HepG2 (cell line): ENCODE results near the gene ZMYND8. TPM values are rescaled to one million over a fixed set of nuclear protein-coding genes. Genes with fewer than 3 reads are reported as not detected.

ENCODE experiments used
- ATAC-seq: fragments of 200-7000 bp; cut with Tn5 transposase; 3 replicates; pipeline ENCODE4 v1.9.1; 2020; ENCODE audit warnings: mild to moderate bottlenecking, moderate library complexity
- BruUV-seq: library from RNA; stranded (reverse); fragments of 400-500 nt; replicated peaks from 2 replicates; lab custom pipeline; 2021; lab: Mats Ljungman, UMichigan
- CTCF ChIA-PET: fragments of 300-600 bp; formaldehyde crosslinking; extraction: SDS; loops from one replicate; lab custom pipeline; 2021; ENCODE audit warnings: low total read pairs, inconsistent platforms, low intra/inter-chr PET ratio; lab: Yijun Ruan, JAX
- POLR2A ChIA-PET: fragments of 350-600 bp; sonication (Branson Sonifier 250); formaldehyde crosslinking; loops from one replicate; lab custom pipeline; 2020; ENCODE audit warnings: antibody characterized with exemption, inconsistent platforms; lab: Yijun Ruan, JAX
- DNase-seq: peaks from one replicate; pipeline ENCODE4 v3.0.0-alpha.2; 2015; ENCODE audit warnings: low spot score
- FAIRE-seq: peaks from 3 replicates; lab custom pipeline; 2011; peaks lifted over from hg19 to GRCh38; lab: Jason Lieb, UNC
- H2AFZ ChIP-seq: one replicate; pipeline ENCODE4 v1.6.1; 2011; ENCODE audit warnings: low read length, inconsistent platforms
- H3K27ac ChIP-seq: fragments of 300-600 bp; 3 replicates; pipeline ENCODE4 v1.8.0; 2011; ENCODE audit warnings: mixed run types, mild to moderate bottlenecking, mixed read lengths, low read length, inconsistent platforms; ENCODE audit not compliant: insufficient read depth; ENCODE audit errors: extremely low read length
- H3K27me3 ChIP-seq, 2 experiments: fragments of 200-600 bp in 1 of 2; 2 replicates in 1 of 2; 3 replicates in 1 of 2; pipeline versions ENCODE4 v1.6.0 to v1.8.0; 2011; ENCODE audit warnings: low read length in 2 of 2, mild to moderate bottlenecking in 2 of 2, moderate library complexity in 2 of 2, inconsistent platforms in 1 of 2; ENCODE audit not compliant: insufficient read depth in 2 of 2, control insufficient read depth in 1 of 2
- H3K36me3 ChIP-seq, 2 experiments: fragments of 200-600 bp in 1 of 2; replicated peaks in 1 of 2; 2 replicates in 1 of 2; 3 replicates in 1 of 2; pipeline versions ENCODE4 v1.5.1 to v1.8.0; 2011; ENCODE audit warnings: low read length in 2 of 2, inconsistent platforms in 1 of 2; ENCODE audit not compliant: insufficient read depth in 2 of 2, control insufficient read depth in 1 of 2
- H3K4me1 ChIP-seq: 2 replicates; pipeline ENCODE4 v1.5.1; 2012; ENCODE audit warnings: low read length, inconsistent platforms; ENCODE audit not compliant: insufficient read depth
- H3K4me2 ChIP-seq: 2 replicates; pipeline ENCODE4 v1.6.0; 2011; ENCODE audit warnings: low read depth, low read length, inconsistent platforms
- H3K4me3 ChIP-seq, 3 experiments: fragments of 200-600 bp in 1 of 3; sonication (generic), shearing (Covaris generic) in 1 of 3; replicated peaks in 1 of 3; 2 replicates each; pipeline ENCODE4 v1.5.1; 2011 to 2016; ENCODE audit warnings: low read length in 3 of 3, inconsistent platforms in 2 of 3, low read depth in 2 of 3, mild to moderate bottlenecking in 2 of 3, control low read depth in 1 of 3, mixed read lengths in 1 of 3; ENCODE audit not compliant: insufficient read depth in 1 of 3
- H3K79me2 ChIP-seq: one replicate; pipeline ENCODE4 v1.6.1; 2011; ENCODE audit warnings: low read length, inconsistent platforms; ENCODE audit not compliant: insufficient read depth
- H3K9ac ChIP-seq: 2 replicates; pipeline ENCODE4 v1.6.0; 2011; ENCODE audit warnings: mild to moderate bottlenecking, low read depth, low read length, inconsistent platforms; ENCODE audit not compliant: insufficient read depth
- H3K9me3 ChIP-seq: 2 replicates; pipeline ENCODE4 v1.5.1; 2012; ENCODE audit warnings: mild to moderate bottlenecking, low read length
- H4K20me1 ChIP-seq: 2 replicates; pipeline ENCODE4 v1.6.0; 2011; ENCODE audit warnings: inconsistent platforms, mild to moderate bottlenecking, low read length, moderate library complexity; ENCODE audit not compliant: insufficient read depth
- BCL6 ChIP-seq: IDR thresholded peaks from 2 replicates; pipeline ENCODE4 v1.6.1; 2016; ENCODE audit warnings: missing genetic modification reagents, missing compliant biosample characterization
- CC2D1A ChIP-seq: sonication (generic); formaldehyde crosslinking; IDR thresholded peaks from 2 replicates; pipeline ENCODE4 v1.8.1; 2023; ENCODE audit warnings: mild to moderate bottlenecking, missing genetic modification reagents
- CHCHD3 ChIP-seq: sonication (generic); formaldehyde crosslinking; IDR thresholded peaks from 2 replicates; pipeline ENCODE4 v1.8.0; 2022; ENCODE audit warnings: mild to moderate bottlenecking, missing genetic modification reagents, moderate library complexity
- DNMT3B ChIP-seq: conservative IDR thresholded peaks from 2 replicates; pipeline ENCODE4 v1.6.1; 2016; ENCODE audit warnings: missing biosample characterization, control low read depth
- HMGA1 ChIP-seq: sonication (generic); formaldehyde crosslinking; conservative IDR thresholded peaks from 2 replicates; pipeline ENCODE4 v1.4.0; 2020; ENCODE audit warnings: missing genetic modification reagents
- NRL ChIP-seq: sonication (generic); formaldehyde crosslinking; IDR thresholded peaks from 2 replicates; pipeline ENCODE4 v1.5.0; 2020; ENCODE audit warnings: missing genetic modification reagents, mild to moderate bottlenecking, moderate library complexity, borderline replicate concordance
- PHF5A ChIP-seq: IDR thresholded peaks from one replicate; pipeline ENCODE4 v1.6.1; 2018; ENCODE audit warnings: low read depth, missing genetic modification reagents; ENCODE audit not compliant: unreplicated experiment
- SALL2 ChIP-seq: sonication (generic); formaldehyde crosslinking; IDR thresholded peaks from 2 replicates; pipeline ENCODE4 v1.8.1; 2023; ENCODE audit warnings: mild to moderate bottlenecking, missing genetic modification reagents, inconsistent platforms
- SETDB1 ChIP-seq: sonication (generic); formaldehyde crosslinking; IDR thresholded peaks from 2 replicates; pipeline ENCODE4 v1.5.1; 2020; ENCODE audit warnings: missing genetic modification reagents, mild to moderate bottlenecking, borderline replicate concordance
- TBP ChIP-seq: sonication (generic); formaldehyde crosslinking; IDR thresholded peaks from 2 replicates; pipeline ENCODE4 v1.5.0; 2020; ENCODE audit warnings: missing genetic modification reagents
- TCF7 ChIP-seq: sonication (generic); IDR thresholded peaks from 2 replicates; pipeline ENCODE4 v1.6.1; 2016; ENCODE audit warnings: antibody characterized with exemption, low read depth
- TRIM24 ChIP-seq: sonication (generic); formaldehyde crosslinking; IDR thresholded peaks from 2 replicates; pipeline ENCODE4 v1.8.0; 2022; ENCODE audit warnings: mild to moderate bottlenecking, missing genetic modification reagents
- ZHX2 ChIP-seq, 2 experiments: sonication (generic) in 1 of 2; formaldehyde crosslinking in 1 of 2; IDR thresholded peaks; 2 replicates each; pipeline versions ENCODE4 v1.6.1 to v1.9.0; 2014 to 2022; ENCODE audit warnings: antibody characterized with exemption in 1 of 2, borderline replicate concordance in 1 of 2, inconsistent platforms in 1 of 2, low read depth in 1 of 2, missing genetic modification reagents in 1 of 2
- ZKSCAN1 ChIP-seq: fragments of 150-350 bp; IDR thresholded peaks from 2 replicates; pipeline ENCODE4 v1.6.1; 2014; ENCODE audit warnings: low read length
- ZNF3 ChIP-seq: IDR thresholded peaks from 2 replicates; pipeline ENCODE4 v1.7.0; 2017; ENCODE audit warnings: inconsistent platforms
- ZNF790 ChIP-seq: sonication (generic); formaldehyde crosslinking; IDR thresholded peaks from 2 replicates; pipeline ENCODE4 v1.8.0; 2022; ENCODE audit warnings: missing genetic modification reagents, mild to moderate bottlenecking, borderline replicate concordance
- WGBS: methylation state at CpG from one replicate; pipeline ENCODE4 v1.1.6; 2017; ENCODE audit warnings: low lambda C conversion rate; 5-methylcytosine and 5-hydroxymethylcytosine counted together
- in situ Hi-C: cut with HindIII; loops from 2 replicates; pipeline ENCODE4 v1.10.0; 2017; ENCODE audit warnings: low pct_unique_long_range_greater_than_20kb; ENCODE audit not compliant: extremely low pct_ligation_motif_present
- intact Hi-C: fragments of 100-400 bp; cut with micrococcal nuclease; formaldehyde crosslinking; loops from one replicate; pipeline ENCODE4 v1.10.0; 2022; ENCODE audit not compliant: unreplicated experiment
- polyA plus RNA-seq, 8 experiments: library from polyadenylated mRNA; depleted of rRNA in 3 of 8; stranded (reverse) in 7 of 8; unstranded in 1 of 8; fragments of >200 nt; fragmentation: Illumina TruSeq in 4 of 8; extraction: Trizol in 4 of 8; gene quantifications; 2 replicates each; pipeline versions ENCODE4 v1.2.1 to v1.2.3, GENCODE V29; 2011 to 2016; ENCODE audit warnings: low read depth in 4 of 8, missing spikeins in 1 of 8, mixed read lengths in 1 of 8; ENCODE audit not compliant: insufficient read depth in 1 of 8
- total RNA-seq, 5 experiments: library from RNA; depleted of rRNA; stranded (reverse); fragments of >200 nt; fragmentation: Illumina TruSeq; extraction: Trizol; gene quantifications; 2 replicates each; pipeline ENCODE4 v1.2.3, GENCODE V29; 2016; ENCODE audit warnings: low read depth in 1 of 5

Gene ZMYND8
- total and polyA plus RNA-seq, 2 of the 13 experiments (the other 11 are each of a cell fraction or from before 2014, with no cell fraction given) = 53.9 to 84.7 TPM

- TF ChIP-seq SETDB1 (CRISPR knock-in tag) (no peak), PHF5A (CRISPR knock-in tag) (peak; percentile 71), CHCHD3 (CRISPR knock-in tag) (peak; percentile 56; the same call in 1 of the 2 replicates), NRL (CRISPR knock-in tag) (peak; percentile 99), HMGA1 (no peak), TBP (CRISPR knock-in tag) (peak; percentile 61; the same call in 1 of the 2 replicates), BCL6 (peak; percentile 89)
- TF ChIP-seq, all 625 proteins: peak for 455
Measured at GRCh38 chr20:47358672-47359529, 2.4 kb upstream of the ZMYND8 start (continued).

GRCh38 chr20:47358039-47358671 is 1.7 kb upstream of the ZMYND8 start:
- BruUV-seq = TSS peak; percentile 97
- H3K4me3 ChIP-seq = peak overlapping the region; percentile 65 to 81 (median 70)
- POLR2A ChIA-PET = interaction anchor here (0.5 to 13.6 kb wide), 44 partner anchors 10 to 1651 kb away, joined by 3 to 624 read pairs (median 6); partner anchors contain the start of genes NCOA3 and SLC13A3
- TF ChIP-seq DNMT3B (peak; percentile 29; the same call in 1 of the 2 replicates), ZHX2 (IDR thresholded peaks at IDR 0.05; ENCODE audit: low read depth) (no peak), ZHX2 (CRISPR knock-in tag; IDR thresholded peaks at IDR 0.05; ENCODE audit: borderline replicate concordance) (no peak; the same call in 1 of the 2 replicates), ZNF790 (CRISPR knock-in tag) (0 out of 2 replicates have a peak, but pooled peaks have one; percentile 3), ZKSCAN1 (no peak), CC2D1A (CRISPR knock-in tag) (peak; percentile 29; the same call in 1 of the 2 replicates), TCF7 (peak; percentile 1; the same call in 1 of the 2 replicates), SALL2 (CRISPR knock-in tag) (no peak), ZNF3 (CRISPR knock-in tag) (0 out of 2 replicates have a peak, but pooled peaks have one; percentile 29), TRIM24 (no peak)

More at GRCh38 chr20:47358039-47358671, 1.7 kb upstream of the ZMYND8 start:
- Histone ChIP-seq H3K9me3 (no peaks in the 10 kb centered on the region), H3K4me1 (peaks cover 75% of the 10 kb centered on the region), H3K27me3 (no peaks in the 10 kb centered on the region; a peak in 1 of 5 replicates), H4K20me1 (no peaks in the 10 kb centered on the region), H3K27ac (peak overlapping the region; percentile 99), H3K9ac (peak overlapping the region; percentile 99), H3K4me2 (peak overlapping the region; percentile 91), H3K36me3 (no peaks in the 10 kb centered on the region; a peak in 1 of 5 replicates), H2AFZ (no peak overlapping the region), H3K79me2 (peaks cover 47% of the 10 kb centered on the region)
- FAIRE-seq (no peak), DNase-seq (peak; percentile 67), ATAC-seq (no peak)
- 1% methylated on average over 15 of the region's 15 CpGs for WGBS
- in situ Hi-C loops = no loop called here
- CTCF ChIA-PET = no interaction called here
- intact Hi-C loops = loop anchor here (2.0 kb wide), 1 partner anchor 15 kb away; no protein-coding TSS in a partner anchor
